ENCODE results near the gene PPP6R3.
"Not testable (repeated sequence)": the region's sequence is repeated elsewhere in the genome, so short reads cannot be mapped to it uniquely, and the experiment has no call there.

The PPP6R3 gene

GRCh38 chr11:68457898-68458249, 2.7 kb upstream of the PPP6R3 start:
- FAIRE-seq = no peak

- not testable (repeated sequence) for FAIRE-seq
These were observed 2.2 kb upstream of the PPP6R3 start for GRCh38 chr11:68458340-68458739.

- no peak for FAIRE-seq
These were observed 439 bp upstream of the PPP6R3 start for GRCh38 chr11:68459886-68460740.

- no peak for FAIRE-seq
These were observed 994 bp downstream of the PPP6R3 start for GRCh38 chr11:68461575-68461917.

- FAIRE-seq = no peak
These were observed 3.2 kb downstream of the PPP6R3 start for GRCh38 chr11:68463714-68464113.

GRCh38 chr11:68467201-68467834, 6.8 kb downstream of the PPP6R3 start:
- no peak for FAIRE-seq

- FAIRE-seq = no peak
These were observed 7.8 kb downstream of the PPP6R3 start for GRCh38 chr11:68468217-68468828.

- no peak for FAIRE-seq
These were observed 8.6 kb downstream of the PPP6R3 start for GRCh38 chr11:68469122-68469521.

GRCh38 chr11:68469642-68470041, 9.1 kb downstream of the PPP6R3 start:
- FAIRE-seq = no peak

- no peak for FAIRE-seq
These were observed 9.8 kb downstream of the PPP6R3 start for GRCh38 chr11:68470304-68470811.

- no peak for FAIRE-seq
These were observed 11.1 kb downstream of the PPP6R3 start for GRCh38 chr11:68471360-68472340.

GRCh38 chr11:68472778-68473177, 12.2 kb downstream of the PPP6R3 start:
- FAIRE-seq = no peak

- FAIRE-seq = no peak
These were observed 13.1 kb downstream of the PPP6R3 start for GRCh38 chr11:68473693-68474092.

- FAIRE-seq = not testable (repeated sequence)
These were observed 15.1 kb downstream of the PPP6R3 start for GRCh38 chr11:68475626-68476025.

GRCh38 chr11:68479390-68479789, 18.8 kb downstream of the PPP6R3 start:
- no peak for FAIRE-seq

- no peak for FAIRE-seq
These were observed 19.6 kb downstream of the PPP6R3 start for GRCh38 chr11:68480193-68480592.

- FAIRE-seq = no peak
These were observed 20.4 kb downstream of the PPP6R3 start for GRCh38 chr11:68480852-68481510.

- FAIRE-seq = no peak
These were observed 21.2 kb downstream of the PPP6R3 start for GRCh38 chr11:68481579-68482240.

- no peak for FAIRE-seq
These were observed 28.1 kb downstream of the PPP6R3 start for GRCh38 chr11:68488623-68489022.

- no peak for FAIRE-seq
These were observed 34.7 kb downstream of the PPP6R3 start for GRCh38 chr11:68495220-68495729.

- FAIRE-seq = no peak
These were observed 35.3 kb downstream of the PPP6R3 start for GRCh38 chr11:68495872-68496271.

All from A204.1 (cell line).